ENCODE measurements around the gene PJA2.
"Not testable (repeated sequence)": the region's sequence is repeated elsewhere in the genome, so short reads cannot be mapped to it uniquely, and the experiment has no call there.

The PJA2 gene

DNA sequence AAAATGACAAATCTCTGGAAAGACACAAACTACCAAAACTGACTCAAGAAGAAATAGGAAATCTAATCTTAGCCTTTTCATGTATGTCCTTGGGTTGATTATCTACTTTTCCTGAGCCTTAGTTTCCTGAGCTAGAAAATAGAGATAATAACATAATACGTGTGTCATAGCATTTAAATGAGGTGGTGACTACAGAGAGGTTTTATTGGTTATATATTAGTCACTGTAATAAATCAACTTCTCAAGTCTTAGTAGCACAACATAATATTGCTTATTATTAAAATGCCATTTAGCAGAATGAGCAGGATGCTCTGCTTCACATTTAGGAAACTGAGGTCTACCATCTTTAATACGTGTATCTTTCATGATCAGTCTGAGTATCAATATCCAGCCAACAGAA is 7.1 kb upstream of the PJA2 start:
- H3K36me3 Mint-ChIP-seq (ENCODE audit: insufficient read depth): no peaks in the 10 kb centered on the region
- no peak for DNase-seq
- no peaks in the 10 kb centered on the region for H3K27me3 Mint-ChIP-seq
- H3K4me3 Mint-ChIP-seq: no peak overlapping the region
- H3K4me1 Mint-ChIP-seq (ENCODE audit: low read depth in 2 of 2): no peaks in the 10 kb centered on the region
- no peaks in the 10 kb centered on the region for H3K9me3 Mint-ChIP-seq
- no peak for ATAC-seq (replicated peaks)
- no peak overlapping the region for H3K27ac Mint-ChIP-seq

DNA sequence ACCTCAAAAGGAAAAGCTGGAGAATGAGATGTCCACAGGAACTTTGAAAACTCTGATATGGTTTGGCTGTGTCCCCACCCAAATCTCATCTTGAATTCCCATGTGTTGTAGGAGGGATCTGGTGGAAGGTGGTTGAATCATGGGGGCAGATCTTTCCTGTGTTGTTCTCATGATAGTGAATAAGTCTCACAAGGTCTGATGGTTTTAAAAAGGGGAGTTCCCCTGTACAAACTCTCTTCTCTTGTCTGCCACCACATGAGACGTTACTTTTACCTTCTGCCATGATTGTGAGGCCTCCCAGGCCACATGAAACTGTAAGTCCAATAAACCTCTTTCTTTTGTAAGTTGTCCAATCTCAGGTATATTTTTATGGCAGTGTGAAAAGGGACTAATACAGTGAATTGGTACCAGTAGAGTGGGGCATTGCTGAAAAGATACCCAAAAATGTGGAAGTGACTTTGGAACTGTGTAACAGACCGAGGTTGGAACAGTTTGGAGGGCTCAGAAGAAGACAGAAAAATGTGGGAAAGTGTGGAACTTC is 4.2 kb upstream of the PJA2 start:
- not testable (repeated sequence) for H3K9me3 Mint-ChIP-seq; H3K27ac Mint-ChIP-seq; H3K4me3 Mint-ChIP-seq; H3K27me3 Mint-ChIP-seq; DNase-seq; ATAC-seq (replicated peaks)
- Mint-ChIP-seq H3K36me3 (ENCODE audit: insufficient read depth) (peaks cover 21% of the 10 kb centered on the region), H3K4me1 (ENCODE audit: low read depth in 2 of 2) (peaks cover 5 to 11% of the 10 kb centered on the region in 2 donors)

DNA sequence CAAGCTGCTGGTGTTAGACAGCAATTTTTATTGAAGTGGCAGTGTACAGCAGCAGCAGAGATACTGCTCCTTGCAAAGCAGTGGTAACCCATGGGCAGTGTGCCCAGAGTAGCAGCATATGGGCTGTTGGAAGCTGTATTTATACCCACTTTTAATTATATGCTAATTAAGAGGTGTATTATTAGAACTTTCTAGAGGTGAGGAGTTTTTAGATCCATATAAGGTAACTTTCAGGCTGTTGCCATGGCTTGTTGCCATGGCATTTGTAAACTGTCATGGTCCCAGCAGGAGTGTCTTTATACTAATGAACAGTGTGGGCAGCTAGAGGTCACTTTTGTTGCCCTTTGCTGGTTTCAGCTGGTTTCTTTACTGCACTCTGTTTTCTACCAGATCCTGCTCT is 3.7 kb upstream of the PJA2 start:
- Mint-ChIP-seq H3K27ac (no peak overlapping the region), H3K4me3 (no peak overlapping the region), H3K4me1 (ENCODE audit: low read depth in 2 of 2) (peaks cover 5 to 11% of the 10 kb centered on the region in 2 donors), H3K36me3 (ENCODE audit: insufficient read depth) (peaks cover 26% of the 10 kb centered on the region), H3K27me3 (no peaks in the 10 kb centered on the region), H3K9me3 (no peaks in the 10 kb centered on the region)
- ATAC-seq (replicated peaks): no peak
- no peak for DNase-seq

DNA sequence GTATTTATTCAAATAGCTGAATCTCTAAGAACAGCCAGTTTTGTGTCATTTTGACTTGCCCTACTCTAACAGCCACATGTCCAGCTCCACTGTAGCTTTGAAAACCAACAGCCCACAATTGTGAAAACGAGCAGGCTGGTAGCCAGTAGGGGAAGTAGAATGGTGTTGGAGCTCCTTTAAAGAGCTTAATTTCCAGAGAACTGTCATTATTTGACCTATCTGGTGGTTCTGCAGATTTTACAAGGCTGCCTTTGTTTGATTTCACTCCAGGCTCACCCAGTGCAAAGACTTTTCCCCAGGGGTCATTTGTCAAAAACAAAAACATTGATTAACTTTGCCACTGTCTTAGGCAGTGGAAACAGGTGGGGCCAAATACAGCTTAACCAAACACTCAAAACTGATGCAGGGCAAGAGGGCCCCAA is 3.2 kb upstream of the PJA2 start:
- ATAC-seq (replicated peaks): no peak
- Mint-ChIP-seq H3K36me3 (ENCODE audit: insufficient read depth) (peaks cover 30% of the 10 kb centered on the region), H3K9me3 (no peaks in the 10 kb centered on the region), H3K4me1 (ENCODE audit: low read depth in 2 of 2) (peaks cover 5 to 11% of the 10 kb centered on the region in 2 donors), H3K27me3 (no peaks in the 10 kb centered on the region), H3K4me3 (no peak overlapping the region), H3K27ac (no peak overlapping the region)
- DNase-seq: no peak

DNA sequence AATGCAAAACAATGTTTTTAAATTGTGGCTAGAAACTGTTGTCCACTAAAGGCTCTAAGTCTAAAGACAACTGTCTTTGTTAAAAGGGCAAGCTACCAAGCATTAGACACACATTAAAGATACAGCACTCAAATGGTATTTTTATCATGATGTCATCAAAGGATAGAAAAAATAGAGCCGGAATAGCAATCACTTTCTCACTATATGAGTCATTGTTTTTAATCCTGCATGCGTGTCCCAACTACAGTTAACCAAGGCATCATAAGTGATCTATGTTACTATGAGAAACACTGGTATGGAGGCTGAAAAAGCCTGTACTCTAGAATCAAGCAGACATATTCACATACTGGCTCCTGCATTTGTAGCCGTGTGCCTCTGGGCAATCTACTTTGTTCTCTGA is 1.9 kb upstream of the PJA2 start:
- ATAC-seq (replicated peaks) (no peak), DNase-seq (no peak)
- H3K4me1 Mint-ChIP-seq (ENCODE audit: low read depth in 2 of 2): peaks cover 17 to 21% of the 10 kb centered on the region in 2 donors
- no peak overlapping the region for H3K27ac Mint-ChIP-seq
- no peak overlapping the region for H3K4me3 Mint-ChIP-seq
- no peaks in the 10 kb centered on the region for H3K9me3 Mint-ChIP-seq
- no peaks in the 10 kb centered on the region for H3K27me3 Mint-ChIP-seq
- H3K36me3 Mint-ChIP-seq (ENCODE audit: insufficient read depth): peaks cover 30% of the 10 kb centered on the region

DNA sequence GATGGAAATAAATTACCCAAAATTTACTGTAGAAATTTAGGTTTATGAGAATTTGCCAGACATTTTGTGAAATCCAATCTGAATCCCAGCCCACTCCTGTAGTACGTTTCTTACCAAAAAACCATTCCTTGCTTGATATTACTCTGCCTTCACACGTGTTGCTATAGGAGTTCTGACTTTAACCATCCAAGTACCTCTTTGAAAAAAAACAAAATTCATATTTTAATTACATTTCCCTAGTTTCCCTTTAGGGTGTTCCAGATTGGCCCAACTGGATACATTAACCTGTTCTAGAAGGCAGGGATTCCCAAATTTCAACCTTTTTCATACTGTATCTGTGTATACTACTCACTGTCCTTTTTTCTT is 1.4 kb upstream of the PJA2 start:
- H3K27ac Mint-ChIP-seq: peak overlapping the region; percentile 96 to 99
- H3K36me3 Mint-ChIP-seq (ENCODE audit: insufficient read depth): peaks cover 31% of the 10 kb centered on the region
- ATAC-seq (replicated peaks): no peak
- DNase-seq: no peak
- peaks cover 21 to 26% of the 10 kb centered on the region in 2 donors for H3K4me1 Mint-ChIP-seq (ENCODE audit: low read depth in 2 of 2)
- H3K9me3 Mint-ChIP-seq: no peaks in the 10 kb centered on the region
- peak overlapping the region; percentile 98 to 99 for H3K4me3 Mint-ChIP-seq
- no peaks in the 10 kb centered on the region for H3K27me3 Mint-ChIP-seq

DNA sequence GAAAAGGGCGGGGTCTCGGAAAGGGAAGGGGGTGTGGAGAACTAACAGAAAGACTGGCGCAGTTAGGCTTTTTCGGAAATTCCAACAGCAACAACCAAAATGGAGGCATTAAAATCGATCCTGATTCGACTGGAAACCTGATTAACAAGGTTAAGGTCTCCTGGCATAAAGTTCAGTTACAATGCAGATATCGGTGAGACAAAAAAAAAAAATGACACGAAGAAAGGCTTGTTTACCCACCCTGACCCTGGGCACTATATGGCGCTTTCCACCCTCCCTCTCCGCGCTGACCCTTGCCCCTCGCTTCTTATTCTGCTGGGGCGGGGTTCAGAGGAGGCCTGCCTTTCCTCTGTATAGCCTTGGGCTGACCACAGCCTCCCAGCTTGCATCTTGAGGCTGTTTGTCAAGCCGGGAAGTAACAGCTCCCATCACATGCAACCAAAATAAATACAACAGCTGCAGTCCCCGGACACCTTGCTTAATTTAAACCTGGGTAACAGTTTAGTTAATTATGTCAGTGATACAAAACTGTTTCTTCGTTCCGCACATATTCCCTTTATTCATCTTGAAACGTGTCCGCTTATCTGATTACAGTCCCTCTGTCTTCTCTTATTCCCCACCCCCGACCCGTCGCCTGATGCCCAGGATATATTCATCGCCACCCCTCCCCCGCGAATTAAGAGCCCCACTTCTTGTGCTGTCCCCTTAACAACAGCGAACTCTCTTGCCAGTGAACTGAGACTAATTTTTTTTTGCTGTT is 795 bp upstream of the PJA2 start:
- peak overlapping the region; percentile 96 to 99 for H3K27ac Mint-ChIP-seq
- peak overlapping the region; percentile 98 to 99 for H3K4me3 Mint-ChIP-seq
- H3K9me3 Mint-ChIP-seq: no peaks in the 10 kb centered on the region
- H3K4me1 Mint-ChIP-seq (ENCODE audit: low read depth in 2 of 2): peaks cover 23 to 29% of the 10 kb centered on the region in 2 donors
- peak in 2 of 3 experiments; percentile 32 to 48 for DNase-seq
- peak; percentile 1 for ATAC-seq (replicated peaks)
- peaks cover 35% of the 10 kb centered on the region for H3K36me3 Mint-ChIP-seq (ENCODE audit: insufficient read depth)
- H3K27me3 Mint-ChIP-seq: no peaks in the 10 kb centered on the region

DNA sequence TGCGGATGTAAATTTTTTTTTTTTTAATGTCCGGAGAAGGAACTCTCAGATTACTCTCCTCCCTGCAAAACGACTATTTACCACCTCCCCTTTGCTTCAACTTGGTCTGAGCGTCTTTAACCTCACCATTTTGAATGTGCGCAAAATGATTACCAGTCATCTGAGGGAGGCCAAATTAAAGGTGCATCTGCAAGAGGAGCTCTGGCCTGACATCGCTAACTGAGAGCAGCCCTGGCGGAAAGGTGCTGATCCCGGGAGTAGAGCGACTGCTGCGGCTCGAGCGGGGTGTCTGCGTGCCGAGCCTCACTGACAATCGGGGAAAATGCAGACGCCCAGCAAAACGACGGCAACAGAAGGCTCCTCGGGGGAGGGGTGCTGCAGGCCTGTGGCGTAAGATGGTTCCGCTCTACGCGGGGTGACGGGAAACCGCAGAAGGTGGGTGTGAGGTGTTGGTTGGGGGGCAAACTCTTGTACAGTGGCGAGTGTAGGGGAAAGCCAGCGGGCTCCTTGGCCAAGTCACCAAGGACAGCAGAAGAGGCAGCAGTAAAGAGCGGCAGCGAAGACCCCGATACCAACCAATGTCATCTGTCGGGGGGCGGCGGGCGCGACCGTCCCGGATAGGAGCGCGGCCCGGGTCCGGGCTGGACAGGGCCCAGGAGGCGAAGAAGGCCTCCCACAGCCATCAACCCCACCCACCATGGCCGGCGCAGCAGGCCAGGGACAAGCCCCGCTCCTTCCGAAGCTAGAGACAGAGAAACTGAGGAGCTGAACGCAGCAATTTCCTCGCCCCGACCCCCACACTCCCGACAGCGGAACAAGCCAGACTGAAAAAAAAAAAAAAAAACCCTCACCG is 557 bp downstream of the PJA2 start:
- DNase-seq (peak; percentile 79 to 84 (median 80)), ATAC-seq (replicated peaks) (peak; percentile 58)
- Mint-ChIP-seq H3K4me3 (peak overlapping the region; percentile 98 to 99), H3K27me3 (no peaks in the 10 kb centered on the region), H3K36me3 (ENCODE audit: insufficient read depth) (peaks cover 35% of the 10 kb centered on the region), H3K9me3 (no peaks in the 10 kb centered on the region), H3K4me1 (ENCODE audit: low read depth in 2 of 2) (peaks cover 27 to 31% of the 10 kb centered on the region in 2 donors), H3K27ac (peak overlapping the region; percentile 96 to 99)

DNA sequence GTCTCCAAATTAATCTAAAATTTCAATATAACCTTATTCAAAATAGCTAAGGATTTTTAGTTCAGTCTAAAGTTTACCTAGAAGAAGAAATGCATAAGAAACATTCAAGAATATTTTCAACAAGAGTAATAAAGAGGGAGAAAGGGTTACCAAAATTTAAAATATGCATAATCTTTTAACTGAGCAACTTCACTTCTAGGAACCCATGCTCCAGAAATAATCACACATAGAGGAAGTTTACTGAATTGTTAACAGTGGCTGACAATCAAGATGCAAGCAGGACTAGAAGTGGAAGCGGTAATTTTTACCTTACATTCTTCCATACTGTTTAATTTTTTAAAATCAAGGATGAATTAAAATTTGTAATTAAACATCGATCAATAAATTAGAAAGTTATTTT is 1.9 kb downstream of the PJA2 start:
- no peak for ATAC-seq (replicated peaks)
- Mint-ChIP-seq H3K4me1 (ENCODE audit: low read depth in 2 of 2) (peaks cover 38% of the 10 kb centered on the region in 2 donors), H3K27me3 (no peaks in the 10 kb centered on the region), H3K9me3 (no peaks in the 10 kb centered on the region), H3K36me3 (ENCODE audit: insufficient read depth) (peaks cover 41% of the 10 kb centered on the region), H3K4me3 (peak overlapping the region; percentile 98 to 99), H3K27ac (peak overlapping the region; percentile 96 to 99)
- DNase-seq: no peak

DNA sequence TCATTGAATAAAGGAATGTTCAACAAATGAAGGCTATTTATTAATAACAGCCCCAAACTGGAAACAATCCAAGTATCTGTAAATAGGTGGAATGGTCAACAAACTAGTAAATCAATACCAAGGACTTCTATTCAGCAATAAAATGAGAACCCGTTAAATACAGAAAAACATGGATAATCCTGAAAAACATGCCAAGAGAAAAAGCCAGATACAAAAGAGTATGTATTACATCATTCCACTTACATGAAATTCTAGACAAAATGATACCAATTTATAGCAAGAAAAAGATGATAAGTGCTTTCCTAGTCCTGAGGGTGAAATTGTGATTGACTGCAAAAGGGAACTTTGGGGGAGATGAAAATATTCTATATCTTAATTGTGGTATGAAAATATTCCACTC is 3.1 kb downstream of the PJA2 start:
- H3K4me3 Mint-ChIP-seq: peak overlapping the region; percentile 15 to 99
- peaks cover 45 to 50% of the 10 kb centered on the region in 2 donors for H3K4me1 Mint-ChIP-seq (ENCODE audit: low read depth in 2 of 2)
- DNase-seq: no peak
- peaks cover 41% of the 10 kb centered on the region for H3K36me3 Mint-ChIP-seq (ENCODE audit: insufficient read depth)
- no peak for ATAC-seq (replicated peaks)
- H3K27me3 Mint-ChIP-seq: no peaks in the 10 kb centered on the region
- no peaks in the 10 kb centered on the region for H3K9me3 Mint-ChIP-seq
- peak overlapping the region in 1 of 2 donors; percentile 96 for H3K27ac Mint-ChIP-seq

DNA sequence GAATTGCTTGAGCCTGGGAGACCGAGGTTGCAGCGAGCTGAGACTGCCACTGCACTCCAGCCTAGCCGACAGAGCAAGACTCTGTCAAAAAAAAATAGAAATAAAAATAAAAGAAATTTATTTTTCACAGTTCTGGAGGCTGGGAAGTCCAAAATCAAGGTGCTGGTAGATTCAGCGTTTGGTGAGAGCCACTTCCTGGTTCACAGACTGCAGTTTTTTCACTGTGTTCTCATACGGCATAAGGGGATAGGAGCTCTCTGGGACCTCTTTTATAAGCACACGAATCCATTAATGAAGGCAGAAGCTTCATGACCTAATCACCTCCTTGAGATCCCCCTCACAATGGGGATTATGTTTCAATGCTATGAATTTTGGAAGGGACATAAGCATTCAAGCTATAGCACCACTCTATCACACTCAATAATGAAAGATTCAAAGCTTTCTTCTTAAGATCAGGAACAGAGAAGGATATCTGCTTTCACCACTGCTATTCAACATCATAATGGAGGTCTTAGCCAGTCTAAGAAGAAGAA is 5.3 kb downstream of the PJA2 start:
- ATAC-seq (replicated peaks) (no peak), DNase-seq (no peak)
- Mint-ChIP-seq H3K4me1 (ENCODE audit: low read depth in 2 of 2) (peaks cover 47 to 63% of the 10 kb centered on the region in 2 donors), H3K36me3 (ENCODE audit: insufficient read depth) (peaks cover 38% of the 10 kb centered on the region), H3K4me3 (peak overlapping the region in 1 of 2 donors; percentile 56), H3K9me3 (no peaks in the 10 kb centered on the region), H3K27me3 (no peaks in the 10 kb centered on the region), H3K27ac (peak overlapping the region in 1 of 2 donors; percentile 91)

DNA sequence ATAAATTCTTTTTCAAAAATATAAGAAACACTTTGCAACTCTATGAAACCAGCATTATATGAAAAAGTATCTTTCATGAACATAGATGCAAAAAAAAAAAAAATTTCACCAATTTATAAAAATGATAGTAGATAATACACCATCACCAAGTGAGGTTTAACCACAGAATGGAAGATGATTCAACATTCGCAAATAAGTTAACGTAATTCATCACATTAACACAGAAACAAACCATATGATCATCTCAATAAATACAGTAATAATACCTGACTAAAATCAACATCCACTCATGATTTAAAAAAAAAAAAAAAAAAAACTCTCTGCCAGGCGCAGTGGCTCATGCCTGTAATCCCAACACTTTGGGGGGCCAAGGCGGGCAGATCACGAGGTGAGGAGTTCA is 6.3 kb downstream of the PJA2 start:
- H3K4me1 Mint-ChIP-seq (ENCODE audit: low read depth in 2 of 2): peaks cover 51 to 69% of the 10 kb centered on the region in 2 donors
- H3K4me3 Mint-ChIP-seq: peak overlapping the region; percentile 61 to 64
- no peaks in the 10 kb centered on the region for H3K9me3 Mint-ChIP-seq
- peak overlapping the region in 1 of 2 donors; percentile 91 for H3K27ac Mint-ChIP-seq
- no peaks in the 10 kb centered on the region for H3K27me3 Mint-ChIP-seq
- peaks cover 29% of the 10 kb centered on the region for H3K36me3 Mint-ChIP-seq (ENCODE audit: insufficient read depth)
- no peak for ATAC-seq (replicated peaks)
- no peak for DNase-seq

DNA sequence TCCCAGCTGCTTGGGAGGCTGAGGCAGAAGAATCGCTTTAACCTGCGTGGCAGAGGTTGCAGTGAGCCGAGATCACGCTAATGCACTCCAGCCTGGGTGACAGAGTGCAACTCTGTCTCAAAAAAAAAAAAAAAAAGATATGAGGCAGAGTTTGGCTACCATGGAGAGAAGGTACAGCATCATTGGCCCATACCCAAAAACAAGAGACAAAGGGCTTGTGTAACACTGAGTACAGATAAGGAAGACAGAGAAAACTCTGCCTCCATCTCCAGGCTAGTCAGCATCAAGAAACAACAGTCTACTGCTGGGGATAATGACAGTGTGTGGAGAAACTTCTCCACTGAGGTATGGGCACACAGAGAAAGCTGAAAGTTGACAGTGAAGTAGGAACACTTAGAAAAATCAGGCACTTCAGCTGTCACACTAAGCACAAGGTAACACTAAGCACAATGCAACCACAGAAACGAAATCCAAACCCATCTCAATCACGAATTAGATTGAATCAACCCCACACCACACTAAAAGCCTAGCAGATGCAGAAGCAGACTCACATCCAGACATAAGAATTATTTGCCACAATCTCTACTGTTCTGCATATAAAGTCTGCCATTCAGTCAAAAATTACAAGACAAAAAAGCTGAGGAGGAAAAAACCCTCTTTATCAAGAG is 10.5 kb downstream of the PJA2 start:
- ATAC-seq (replicated peaks) (no peak), DNase-seq (no peak)
- H3K36me3 Mint-ChIP-seq (ENCODE audit: insufficient read depth): peaks cover 29% of the 10 kb centered on the region
- H3K27me3 Mint-ChIP-seq: no peaks in the 10 kb centered on the region
- H3K4me1 Mint-ChIP-seq (ENCODE audit: low read depth in 2 of 2): peaks cover 45 to 81% of the 10 kb centered on the region in 2 donors
- H3K4me3 Mint-ChIP-seq: peak overlapping the region; percentile 15 to 75
- no peaks in the 10 kb centered on the region for H3K9me3 Mint-ChIP-seq
- H3K27ac Mint-ChIP-seq: peak overlapping the region in 1 of 2 donors; percentile 77
